Gastrocnemius medialis (tissue), 4 donors: Measurements from ENCODE around the gene PARN. TPM values are rescaled to one million over a fixed set of nuclear protein-coding genes. Genes with fewer than 3 reads are reported as not detected.
"Not testable (repeated sequence)": the region's sequence is repeated elsewhere in the genome, so short reads cannot be mapped to it uniquely, and the experiment has no call there.

Experiments
- ATAC-seq, 2 donors: fragments of 150-250 bp; one replicate each; pipeline ENCODE4 v1.9.1; 2016
- DNase-seq, 2 donors: peaks; one replicate each; pipeline ENCODE4 v3.0.0-alpha.2; 2019
- H3K27ac ChIP-seq, 4 donors: fragments of 200-600 bp; sonication (generic); 1 replicate in 1 of 4; 2 replicates in 3 of 4; pipeline ENCODE4 v1.5.1; 2016 to 2018; ENCODE audit warnings: mild to moderate bottlenecking in 2 of 4, moderate library complexity in 1 of 4
- H3K27me3 ChIP-seq, 3 donors: fragments of 200-600 bp; sonication (generic) in 2 of 3; 1 replicate in 1 of 3; 2 replicates in 2 of 3; pipeline versions ENCODE4 v1.5.1 to v1.6.0; 2016 to 2019; ENCODE audit warnings: mild to moderate bottlenecking in 1 of 3, moderate library complexity in 1 of 3
- H3K36me3 ChIP-seq, 2 donors: fragments of 200-600 bp; sonication (generic) in 1 of 2; one replicate each; pipeline ENCODE4 v1.5.1; 2017 to 2018
- H3K4me1 ChIP-seq, 2 donors: fragments of 200-600 bp; sonication (generic) in 1 of 2; one replicate each; pipeline ENCODE4 v1.5.1; 2016 to 2017; ENCODE audit warnings: mild to moderate bottlenecking in 2 of 2
- H3K4me3 ChIP-seq, 4 donors: fragments of 200-600 bp; sonication (generic) in 3 of 4; 1 replicate in 1 of 4; 2 replicates in 3 of 4; pipeline ENCODE4 v1.5.1; 2016 to 2019; ENCODE audit warnings: mild to moderate bottlenecking in 2 of 4
- H3K9me3 ChIP-seq, 3 donors: fragments of 200-600 bp; sonication (generic) in 2 of 3; 1 replicate in 1 of 3; 2 replicates in 2 of 3; pipeline ENCODE4 v1.5.1; 2016 to 2019
- POLR2A ChIP-seq, 2 donors: fragments of 450-650 bp; IDR thresholded peaks; one replicate each; pipeline ENCODE4 v1.6.1; 2017; ENCODE audit warnings: antibody characterized with exemption in 2 of 2, mild to moderate bottlenecking in 2 of 2, moderate library complexity in 2 of 2
- in situ Hi-C, 4 donors: fragments of 200-750 bp; cut with MboI; loops; one replicate each; pipeline versions ENCODE4 v1.15.0 to v1.8.0; 2017; ENCODE audit warnings: low sequenced_read_pairs in 4 of 4
- intact Hi-C: fragments of 100-400 bp; cut with DNase I; formaldehyde crosslinking; loops from one replicate; pipeline ENCODE4 v1.15.1; 2023; ENCODE audit warnings: low total_unique reads
- total RNA-seq, 4 donors: library from RNA; depleted of rRNA; stranded (reverse); fragments of >200 nt; gene quantifications; one replicate each; pipeline versions ENCODE4 v1.1.0 to v1.2.3, GENCODE V29; 2016
- TF ChIP-seq, protein P1 (sequence below), 5 experiments: fragments of 450-650 bp in 3 of 5; fragments of 200-600 bp in 2 of 5; sonication (generic) in 2 of 5; IDR thresholded peaks in 4 of 5; conservative IDR thresholded peaks in 1 of 5; 1 replicate in 4 of 5; 2 replicates in 1 of 5; pipeline ENCODE4 v1.5.1; 2016 to 2019; ENCODE audit warnings: antibody characterized with exemption in 5 of 5, mild to moderate bottlenecking in 3 of 5, moderate library complexity in 3 of 5

PARN gene
- total RNA-seq, 4 donors from 2014 or later = 18.8 to 44.9 (median 31.2) TPM

GRCh38 chr16:14445937-14446715, 183.9 kb downstream of the PARN start:
- in situ Hi-C loops = no loop called here
- Histone ChIP-seq H3K4me1 (peaks cover 10 to 18% of the 10 kb centered on the region in 2 donors), H3K9me3 (no peaks in the 10 kb centered on the region), H3K36me3 (no peaks in the 10 kb centered on the region), H3K27me3 (no peaks in the 10 kb centered on the region), H3K4me3 (no peak overlapping the region), H3K27ac (peak overlapping the region in 1 of 4 donors; percentile 25)
- intact Hi-C loops = no loop called here
- no peak for DNase-seq
- ATAC-seq = no peak
- TF ChIP-seq POLR2A (IDR thresholded peaks at IDR 0.05) = no peak
- TF ChIP-seq, protein P1, sequence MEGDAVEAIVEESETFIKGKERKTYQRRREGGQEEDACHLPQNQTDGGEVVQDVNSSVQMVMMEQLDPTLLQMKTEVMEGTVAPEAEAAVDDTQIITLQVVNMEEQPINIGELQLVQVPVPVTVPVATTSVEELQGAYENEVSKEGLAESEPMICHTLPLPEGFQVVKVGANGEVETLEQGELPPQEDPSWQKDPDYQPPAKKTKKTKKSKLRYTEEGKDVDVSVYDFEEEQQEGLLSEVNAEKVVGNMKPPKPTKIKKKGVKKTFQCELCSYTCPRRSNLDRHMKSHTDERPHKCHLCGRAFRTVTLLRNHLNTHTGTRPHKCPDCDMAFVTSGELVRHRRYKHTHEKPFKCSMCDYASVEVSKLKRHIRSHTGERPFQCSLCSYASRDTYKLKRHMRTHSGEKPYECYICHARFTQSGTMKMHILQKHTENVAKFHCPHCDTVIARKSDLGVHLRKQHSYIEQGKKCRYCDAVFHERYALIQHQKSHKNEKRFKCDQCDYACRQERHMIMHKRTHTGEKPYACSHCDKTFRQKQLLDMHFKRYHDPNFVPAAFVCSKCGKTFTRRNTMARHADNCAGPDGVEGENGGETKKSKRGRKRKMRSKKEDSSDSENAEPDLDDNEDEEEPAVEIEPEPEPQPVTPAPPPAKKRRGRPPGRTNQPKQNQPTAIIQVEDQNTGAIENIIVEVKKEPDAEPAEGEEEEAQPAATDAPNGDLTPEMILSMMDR (IDR thresholded peaks at IDR 0.05 in 4 of 5, conservative IDR thresholded peaks at IDR 0.05 in 1 of 5) = no peak

DNA sequence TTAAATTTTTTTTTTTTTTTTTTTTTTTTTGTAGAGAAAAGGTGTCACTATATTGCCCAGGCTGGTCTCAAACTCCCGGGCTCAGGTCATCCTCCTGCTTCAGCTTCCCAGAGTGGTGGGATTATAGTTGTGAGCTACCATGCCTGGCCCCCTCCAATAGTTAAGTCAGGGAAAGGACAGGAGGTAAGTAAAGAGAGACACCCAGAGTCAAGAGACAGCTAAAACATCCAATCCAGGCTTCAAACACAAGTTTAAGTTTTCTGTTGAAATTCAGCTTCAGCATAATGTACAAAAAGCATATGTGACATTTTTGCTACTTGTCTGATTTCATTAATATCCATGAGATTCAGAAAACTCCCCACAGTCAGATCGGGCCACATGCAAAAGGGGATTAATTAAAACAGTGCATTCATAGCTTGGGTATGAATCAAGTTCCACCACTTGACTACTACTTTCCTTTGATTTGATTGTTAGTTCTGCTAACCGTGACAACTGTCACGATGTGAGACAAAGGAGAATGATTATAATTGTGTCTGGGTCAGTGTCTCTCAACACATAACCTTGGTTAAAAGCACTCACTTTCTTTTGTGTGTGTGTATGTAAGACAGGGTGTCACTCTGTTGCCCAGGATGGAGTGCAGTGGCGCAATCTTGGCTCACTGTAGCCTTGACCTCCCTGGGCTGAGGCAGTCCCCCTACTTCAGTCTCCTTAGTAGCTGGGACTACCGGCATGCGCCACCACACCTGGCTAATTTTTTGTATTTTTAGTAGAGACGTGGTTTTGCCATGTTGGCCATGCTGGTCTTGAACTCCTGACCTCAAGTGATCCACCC, 184.9 kb downstream of the PARN start:
- no peak for ATAC-seq
- intact Hi-C loops = no loop called here
- no peak for DNase-seq
- H3K36me3 ChIP-seq = no peaks in the 10 kb centered on the region
- no peaks in the 10 kb centered on the region for H3K9me3 ChIP-seq
- TF ChIP-seq POLR2A (IDR thresholded peaks at IDR 0.05) = no peak
- TF ChIP-seq, protein P1 (IDR thresholded peaks at IDR 0.05 in 4 of 5, conservative IDR thresholded peaks at IDR 0.05 in 1 of 5) = no peak
- H3K4me1 ChIP-seq = peaks cover 10 to 18% of the 10 kb centered on the region in 2 donors
- in situ Hi-C loops = no loop called here
- H3K27ac ChIP-seq = peak overlapping the region in 1 of 4 donors; percentile 25
- H3K27me3 ChIP-seq = no peaks in the 10 kb centered on the region
- no peak overlapping the region for H3K4me3 ChIP-seq

- H3K4me3 ChIP-seq, H3K9me3 ChIP-seq, intact Hi-C loops, H3K27me3 ChIP-seq, H3K36me3 ChIP-seq, in situ Hi-C loops: not testable (repeated sequence)
- Histone ChIP-seq H3K27ac (peak overlapping the region; percentile 66 to 81 (median 70)), H3K4me1 (peaks cover 15 to 25% of the 10 kb centered on the region in 2 donors)
- ATAC-seq (peak in 1 of 2 donors; percentile 49), DNase-seq (peak in 1 of 2 donors; percentile 43)
Observed at GRCh38 chr16:14441533-14441932, 188.5 kb downstream of the PARN start.

DNA sequence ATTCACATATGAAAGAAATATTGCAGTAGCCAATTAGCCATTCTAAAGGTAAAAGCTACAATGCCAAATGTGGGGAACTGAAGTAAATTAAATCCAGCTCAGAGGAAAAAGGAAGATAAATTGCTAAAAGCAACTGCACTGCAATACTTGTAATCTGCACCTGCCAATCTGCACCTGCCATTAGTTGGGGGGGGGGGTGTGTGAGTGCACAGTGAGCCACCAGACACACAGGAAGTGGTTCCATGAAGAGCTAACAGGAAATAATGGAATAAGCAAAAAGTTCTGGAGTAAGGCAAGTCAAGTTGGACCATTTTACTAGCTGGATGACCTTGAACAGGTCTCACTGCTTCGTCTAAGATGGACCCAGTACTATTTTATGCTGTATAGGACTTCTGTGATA, 191.8 kb downstream of the PARN start:
- in situ Hi-C loops = loop anchor here in 1 of 4 donors (10.0 kb wide), 1 partner anchor 133 kb away; no protein-coding TSS in a partner anchor
- Histone ChIP-seq H3K27ac (peak overlapping the region in 1 of 4 donors; percentile 82), H3K36me3 (no peaks in the 10 kb centered on the region), H3K27me3 (no peaks in the 10 kb centered on the region), H3K9me3 (no peaks in the 10 kb centered on the region), H3K4me3 (no peak overlapping the region), H3K4me1 (peaks cover 15 to 25% of the 10 kb centered on the region in 2 donors)
- intact Hi-C loops = loop anchor here (5.0 kb wide), 3 partner anchors 49 to 136 kb away; no protein-coding TSS in a partner anchor
- ATAC-seq (no peak), DNase-seq (no peak)
- TF ChIP-seq POLR2A (IDR thresholded peaks at IDR 0.05) = no peak
- TF ChIP-seq, protein P1 (IDR thresholded peaks at IDR 0.05 in 4 of 5, conservative IDR thresholded peaks at IDR 0.05 in 1 of 5) = no peak

DNA sequence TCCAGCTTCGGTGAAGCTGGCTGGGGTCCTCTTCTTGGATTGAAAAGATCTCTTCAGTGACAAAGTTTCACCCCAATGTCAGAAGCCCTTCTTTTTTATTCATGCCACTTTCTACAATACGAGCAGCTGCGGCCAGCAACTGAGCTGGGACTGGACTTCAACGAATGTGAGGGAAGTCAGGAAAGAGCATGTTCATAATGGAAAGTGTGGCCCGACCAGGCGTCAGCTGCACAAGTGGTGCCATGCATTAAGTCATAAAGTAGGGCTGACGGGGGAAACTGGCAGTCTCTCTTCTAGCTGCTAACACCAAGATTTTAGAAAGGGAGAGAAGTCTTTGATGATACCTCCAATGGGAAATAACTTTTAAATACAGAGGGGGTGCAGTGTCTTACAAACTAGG, 192.6 kb downstream of the PARN start:
- H3K4me3 ChIP-seq = peak overlapping the region in 1 of 4 donors; percentile 32

More for the DNA sequence above, 192.6 kb downstream of the PARN start:
- in situ Hi-C loops = loop anchor here in 1 of 4 donors (10.0 kb wide), 1 partner anchor 133 kb away; no protein-coding TSS in a partner anchor
- TF ChIP-seq POLR2A (IDR thresholded peaks at IDR 0.05) = no peak
- TF ChIP-seq, protein P1 (IDR thresholded peaks at IDR 0.05 in 4 of 5, conservative IDR thresholded peaks at IDR 0.05 in 1 of 5) = no peak
- intact Hi-C loops = loop anchor here (5.0 kb wide), 3 partner anchors 50 to 135 kb away; no protein-coding TSS in a partner anchor
- Histone ChIP-seq H3K9me3 (no peaks in the 10 kb centered on the region), H3K4me1 (peaks cover 15 to 25% of the 10 kb centered on the region in 2 donors), H3K27me3 (no peaks in the 10 kb centered on the region), H3K36me3 (no peaks in the 10 kb centered on the region), H3K27ac (peak overlapping the region; percentile 77 to 85 (median 82))
- ATAC-seq (no peak), DNase-seq (no peak)
